GM12892 (cell line): Measurements from ENCODE around the gene FGF12.

ENCODE experiments used
- POLR2A ChIP-seq: IDR thresholded peaks from 2 replicates; pipeline ENCODE4 v1.6.1; 2011; ENCODE audit warnings: low read depth, low read length, control low read depth
- POLR2AphosphoS5 ChIP-seq: IDR thresholded peaks from 2 replicates; pipeline ENCODE4 v1.6.1; 2011; ENCODE audit warnings: low read depth, low read length, control low read depth

DNA sequence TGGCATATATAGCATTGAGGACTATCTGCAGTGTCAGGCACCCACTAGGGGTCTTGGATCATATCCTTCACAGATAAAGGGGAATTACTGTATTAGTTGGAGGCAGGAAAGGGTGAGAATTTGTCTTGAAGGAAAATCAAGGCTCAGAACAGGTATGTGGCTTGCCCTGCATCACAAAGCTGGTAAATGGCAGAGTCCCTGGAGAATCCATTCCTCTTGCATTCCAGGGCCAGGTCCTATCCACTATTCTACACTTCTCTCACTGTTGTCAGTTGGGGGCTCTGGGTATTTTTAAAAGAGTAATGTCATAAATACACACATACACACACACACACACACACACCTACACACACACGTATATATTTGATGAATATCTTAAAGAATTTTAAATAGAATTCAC, 19.8 kb upstream of the FGF12 start:
- TF ChIP-seq POLR2A (no peak), POLR2AphosphoS5 (no peak)
